GM13976 (cell line): ENCODE measurements around the gene GRIK2.

Experiments used
- DNase-seq: peaks from one replicate; pipeline ENCODE4 v3.0.0; 2012; ENCODE audit warnings: low spot score
- CTCF ChIP-seq: IDR thresholded peaks from 2 replicates; pipeline ENCODE4 v1.5.1; 2012; ENCODE audit warnings: borderline replicate concordance, mild to moderate bottlenecking; ENCODE audit not compliant: insufficient read depth; ENCODE audit errors: extremely low read depth, missing control alignments, control extremely low read depth
- in situ Hi-C: fragments of 300-500 bp; cut with MboI; formaldehyde crosslinking; loops from one replicate; pipeline ENCODE4 v1.12.0; 2022; ENCODE audit warnings: low sequenced_read_pairs, mixed read lengths, inconsistent platforms; ENCODE audit not compliant: unreplicated experiment

GRIK2 gene

GRCh38 chr6:101489456-101489855 is 95.9 kb downstream of the GRIK2 start:
- in situ Hi-C loops: no loop called here
- TF ChIP-seq CTCF: no peak
- no peak for DNase-seq

GRCh38 chr6:101490857-101491256 is 97.3 kb downstream of the GRIK2 start:
- DNase-seq: no peak
- in situ Hi-C loops: no loop called here
- TF ChIP-seq CTCF: no peak

- in situ Hi-C loops: no loop called here
- no peak for DNase-seq
- no peak for TF ChIP-seq CTCF
Measured at GRCh38 chr6:101502818-101503217, 109.3 kb downstream of the GRIK2 start.

GRCh38 chr6:101509536-101509935 is 116.0 kb downstream of the GRIK2 start:
- TF ChIP-seq CTCF: no peak
- DNase-seq: no peak
- in situ Hi-C loops: no loop called here

GRCh38 chr6:101513181-101513580 is 119.7 kb downstream of the GRIK2 start:
- in situ Hi-C loops: no loop called here
- TF ChIP-seq CTCF: no peak
- DNase-seq: no peak

GRCh38 chr6:101516578-101516977 is 123.1 kb downstream of the GRIK2 start:
- in situ Hi-C loops: no loop called here
- no peak for DNase-seq
- TF ChIP-seq CTCF: no peak

GRCh38 chr6:101517632-101518031 is 124.1 kb downstream of the GRIK2 start:
- TF ChIP-seq CTCF: no peak
- in situ Hi-C loops: no loop called here
- no peak for DNase-seq
